Left renal pelvis (tissue), 4 donors: Measurements from ENCODE around the gene HIGD1A. TPM values are rescaled to one million over a fixed set of nuclear protein-coding genes. Genes with fewer than 3 reads are reported as not detected.
"Not testable (repeated sequence)": the region's sequence is repeated elsewhere in the genome, so short reads cannot be mapped to it uniquely, and the experiment has no call there.

Experiments
- DNase-seq, 4 donors: peaks; one replicate each; pipeline ENCODE4 v3.0.0-alpha.2; 2013; ENCODE audit warnings: low read depth in 4 of 4, low spot score in 3 of 4
- polyA plus RNA-seq, 4 donors: library from polyadenylated mRNA; unstranded; fragments of 120-200 nt; gene quantifications; one replicate each; pipeline ENCODE4 v1.2.1, GENCODE V29; 2013; ENCODE audit not compliant: insufficient read length in 4 of 4

Gene HIGD1A
- polyA plus RNA-seq, 4 donors = 106 to 206 (median 167) TPM

DNA sequence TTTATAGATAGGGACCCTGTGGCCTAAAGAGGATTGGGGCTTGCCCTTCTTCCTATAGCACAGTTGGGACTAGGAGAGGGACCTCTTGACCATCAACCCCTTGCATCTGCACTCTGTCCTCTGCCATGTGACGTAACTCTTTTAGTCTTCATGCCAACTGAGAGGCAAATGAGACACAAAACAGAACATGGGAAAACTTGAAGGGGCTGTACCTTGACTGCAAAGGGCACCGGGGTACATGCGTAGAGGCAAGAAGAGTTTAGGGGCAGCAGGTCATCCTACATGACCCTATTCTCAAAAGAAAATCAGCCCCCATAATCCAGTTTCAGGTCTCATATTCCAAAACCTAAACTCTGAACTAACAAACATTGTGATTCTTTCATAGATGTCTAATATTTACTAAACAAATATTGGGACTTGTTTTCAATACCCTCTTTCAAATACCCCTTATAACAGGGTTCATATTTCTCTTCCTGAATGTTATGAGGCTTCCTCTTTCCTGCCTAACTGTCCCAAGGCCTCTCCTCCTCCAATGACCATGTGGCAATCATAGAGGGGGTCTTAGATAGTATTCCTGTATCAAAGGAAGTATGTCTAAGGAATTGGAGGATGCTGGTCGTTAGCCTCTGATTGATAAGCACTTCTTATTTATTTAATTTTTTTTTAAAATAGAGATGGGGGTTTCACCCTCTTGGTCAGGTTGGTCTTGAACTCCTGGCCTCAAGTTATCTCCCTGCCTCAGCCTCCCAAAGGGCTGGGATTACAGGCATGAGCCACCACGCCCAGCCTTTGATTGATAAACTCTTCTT lies 25.5 kb upstream of the HIGD1A start:
- no peak for DNase-seq

DNA sequence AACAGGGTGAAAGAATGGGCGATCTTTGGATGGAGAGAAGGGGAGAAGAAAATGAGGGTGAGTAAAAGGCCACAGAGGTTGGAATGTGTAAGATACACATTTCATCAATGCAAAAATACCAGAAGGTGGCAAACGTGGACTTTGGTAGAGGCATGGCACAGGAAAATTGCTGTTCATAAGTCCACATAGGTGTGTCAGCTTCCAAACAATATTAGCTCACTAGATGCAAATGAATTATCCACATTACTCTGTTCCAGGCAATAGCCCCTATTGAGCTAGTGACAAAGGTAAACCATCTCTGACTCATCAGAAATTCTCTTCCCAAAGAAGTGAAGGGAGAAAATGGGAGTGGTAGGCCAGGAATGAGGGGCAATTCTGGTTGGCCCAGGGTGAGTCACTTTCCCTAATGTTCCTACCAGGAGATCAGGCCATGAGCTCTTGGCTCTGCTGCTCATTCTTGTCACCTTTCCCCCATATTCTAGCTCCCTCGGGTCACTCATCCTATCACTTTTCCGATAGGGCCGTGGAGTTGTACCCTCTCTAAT lies 24.9 kb upstream of the HIGD1A start:
- no peak for DNase-seq

DNA sequence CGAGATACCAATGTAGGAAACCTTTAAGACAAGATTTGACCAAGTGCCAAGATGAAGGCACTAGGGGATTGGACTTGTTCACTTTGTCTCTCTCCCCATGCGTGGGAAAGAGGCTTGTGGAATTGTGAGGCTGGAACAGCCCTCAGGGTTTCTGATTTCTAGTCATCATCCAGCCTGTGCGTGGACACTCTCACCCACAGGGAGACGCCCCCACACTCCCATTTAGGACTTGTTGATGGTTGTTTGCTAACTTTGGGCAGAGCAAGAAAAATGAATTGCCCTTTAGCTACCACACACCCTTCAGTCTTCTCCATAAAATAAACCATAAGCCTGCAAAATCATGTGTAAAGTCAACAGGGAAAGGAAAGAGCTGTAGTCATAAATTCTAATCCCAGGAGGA lies 23.4 kb upstream of the HIGD1A start:
- DNase-seq = no peak

DNA sequence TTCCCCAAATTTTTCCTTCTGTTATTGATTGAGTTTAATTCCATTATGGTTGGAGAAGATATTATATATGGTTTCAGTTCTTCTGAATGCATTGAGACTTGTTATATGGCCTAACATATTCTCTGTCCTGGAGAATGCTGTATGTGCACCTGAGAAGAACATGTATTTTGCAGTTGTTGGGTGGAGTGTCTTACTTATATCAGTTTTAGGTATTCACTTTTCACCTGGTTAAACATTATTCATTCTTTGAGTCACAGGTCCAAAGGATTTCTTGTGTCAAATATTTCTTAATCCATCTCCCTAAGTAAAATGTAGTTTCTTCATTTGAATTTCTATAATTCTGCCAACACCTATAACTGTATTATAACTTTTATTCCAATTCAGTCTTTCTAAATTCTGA lies 22.7 kb upstream of the HIGD1A start:
- no peak for DNase-seq

DNA sequence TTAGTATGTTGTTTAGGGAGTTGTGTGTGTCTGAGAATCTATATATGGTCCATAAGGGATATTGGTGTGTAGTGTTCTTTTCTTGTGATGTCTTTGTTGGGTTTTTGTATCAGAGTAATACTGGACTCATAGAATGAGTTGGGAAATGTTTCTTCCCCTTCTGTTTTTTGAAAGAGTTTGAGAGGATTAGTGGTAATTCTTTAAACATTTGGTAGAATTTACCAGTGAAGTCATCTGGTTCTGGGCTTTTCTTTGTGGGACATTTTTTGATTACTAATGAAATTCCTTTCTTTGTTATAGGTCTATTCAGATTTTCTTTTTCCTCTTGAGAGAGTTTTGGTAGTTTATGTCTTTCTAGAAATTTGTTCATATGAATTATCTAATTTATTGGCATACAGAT lies 21.9 kb upstream of the HIGD1A start:
- DNase-seq = no peak

DNA sequence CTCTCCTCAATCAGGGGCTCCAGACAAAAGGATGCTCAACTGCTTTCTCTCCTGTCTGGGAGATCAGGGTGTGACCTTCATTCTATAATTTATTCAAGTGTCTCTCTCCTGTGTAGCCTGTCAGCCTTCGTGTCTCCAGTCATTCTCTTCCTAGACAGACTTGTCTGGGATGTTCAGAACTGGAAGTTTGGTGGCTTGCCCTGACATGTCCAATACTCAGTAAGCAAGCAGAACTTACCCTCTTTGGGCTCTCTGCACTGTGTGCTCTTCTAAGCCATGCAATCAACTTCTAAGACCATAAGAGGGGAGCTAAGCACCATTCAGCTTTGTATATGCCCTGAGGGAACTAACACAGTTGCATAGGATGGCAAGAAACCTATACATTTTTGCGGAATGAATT lies 19.1 kb upstream of the HIGD1A start:
- no peak for DNase-seq

DNA sequence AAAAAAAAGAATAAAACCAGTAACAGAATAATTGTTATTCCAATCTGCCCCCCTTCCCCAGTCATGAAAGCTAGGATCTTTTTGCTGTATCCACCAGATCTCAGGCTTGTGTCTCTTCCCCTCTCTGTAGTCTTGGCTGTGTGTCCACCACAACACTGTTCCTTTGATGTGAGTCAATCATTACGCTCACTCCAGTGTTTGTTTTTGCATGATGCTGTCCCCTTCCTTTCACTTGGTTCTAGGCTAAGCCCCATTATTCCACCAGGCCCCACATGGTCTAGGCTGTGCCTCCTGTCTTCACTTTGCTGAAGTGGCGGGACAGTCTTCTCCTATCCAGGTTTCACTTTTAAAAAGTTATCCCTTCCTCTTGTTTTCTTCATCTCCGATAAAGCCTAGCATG lies 18.5 kb upstream of the HIGD1A start:
- DNase-seq = no peak

DNA sequence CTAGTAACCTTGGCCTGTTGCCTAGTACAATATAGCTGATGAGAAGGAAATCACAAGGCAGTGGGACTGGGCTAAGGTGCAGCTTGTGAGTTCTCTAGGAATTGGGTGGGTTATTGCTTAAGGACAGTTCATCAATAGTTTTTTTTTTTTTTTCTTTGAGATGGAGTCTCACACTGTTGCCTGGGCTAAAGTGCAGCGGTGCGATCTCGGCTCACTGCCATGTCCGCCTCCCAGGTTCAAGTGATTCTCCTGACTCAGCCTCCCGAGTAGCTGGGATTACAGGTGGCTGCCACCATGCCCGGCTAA lies 16.4 kb upstream of the HIGD1A start:
- no peak for DNase-seq

DNA sequence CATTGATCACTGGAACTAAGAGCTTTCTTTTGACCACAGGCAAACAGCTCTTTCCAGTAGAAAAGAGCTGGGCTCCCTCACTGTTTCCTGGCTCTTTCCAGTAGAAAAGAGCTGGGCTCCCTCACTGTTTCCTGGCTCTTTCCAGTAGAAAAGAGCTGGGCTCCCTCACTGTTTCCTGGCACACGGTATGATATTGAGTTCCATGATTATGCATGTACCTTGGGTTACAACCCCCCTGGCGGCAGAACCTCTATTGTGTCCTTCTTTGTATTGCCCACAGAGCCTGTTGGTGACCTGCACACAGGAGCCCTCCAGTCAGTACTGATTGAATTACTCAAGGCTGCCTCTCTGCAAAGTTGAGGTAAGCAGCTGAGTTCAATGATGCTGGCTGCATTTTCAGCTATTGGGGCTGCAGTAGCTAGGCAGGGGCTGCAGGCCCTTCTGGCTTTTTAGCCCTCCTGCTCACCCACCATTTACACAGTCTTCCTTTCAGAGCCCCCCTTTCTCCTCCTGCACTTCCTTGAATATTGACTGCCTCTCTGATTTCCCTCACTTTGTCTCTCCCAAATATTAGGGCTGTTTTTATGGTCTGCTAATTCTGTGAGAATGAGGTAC lies 15.2 kb upstream of the HIGD1A start:
- no peak for DNase-seq

DNA sequence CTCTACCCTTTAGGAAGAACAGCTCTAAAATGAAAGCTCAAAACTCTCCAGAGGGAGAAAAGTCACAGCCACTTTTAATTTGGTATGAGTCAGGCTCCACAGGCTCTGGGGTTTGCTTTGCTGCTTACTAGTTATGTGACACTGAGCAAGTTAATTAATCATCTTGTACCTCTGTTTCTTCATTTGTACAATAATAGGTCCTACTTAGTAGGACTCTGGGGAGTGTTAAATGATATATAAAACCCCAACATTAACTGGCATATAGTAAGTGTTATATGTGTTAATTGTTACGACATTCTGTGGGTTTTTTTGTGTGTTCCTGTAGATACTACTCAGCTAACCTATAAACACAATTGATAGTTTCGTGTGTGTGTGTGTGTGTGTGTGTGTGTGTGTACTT lies 11.5 kb upstream of the HIGD1A start:
- no peak for DNase-seq

DNA sequence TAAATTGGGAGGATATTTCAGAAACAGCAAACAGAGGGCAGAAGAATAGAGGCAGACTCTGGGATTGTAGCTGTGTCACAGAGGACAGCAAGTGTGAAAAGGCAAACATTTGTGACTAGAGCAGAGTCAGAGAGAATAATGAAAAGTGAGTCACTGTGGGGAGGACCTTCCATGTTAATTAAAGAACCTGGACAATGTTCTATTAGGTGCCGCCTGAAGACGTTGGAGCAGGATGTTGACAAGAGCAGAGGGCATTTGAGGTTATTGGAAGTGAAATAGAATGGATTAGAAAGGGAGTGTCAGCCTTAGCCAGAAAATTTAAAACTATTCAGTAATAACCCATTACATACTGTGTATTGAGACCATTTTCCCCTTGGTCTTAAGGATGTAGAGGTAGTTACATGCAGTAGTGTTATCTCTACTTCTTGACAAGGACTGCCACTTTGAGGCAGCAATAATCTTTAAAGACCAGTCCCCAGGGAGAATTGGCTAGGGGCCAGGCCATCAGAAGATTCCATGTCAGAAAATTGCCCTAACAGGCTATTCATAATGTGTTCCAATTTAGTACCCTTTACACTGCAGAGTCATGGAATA lies 10.7 kb upstream of the HIGD1A start:
- DNase-seq = no peak

DNA sequence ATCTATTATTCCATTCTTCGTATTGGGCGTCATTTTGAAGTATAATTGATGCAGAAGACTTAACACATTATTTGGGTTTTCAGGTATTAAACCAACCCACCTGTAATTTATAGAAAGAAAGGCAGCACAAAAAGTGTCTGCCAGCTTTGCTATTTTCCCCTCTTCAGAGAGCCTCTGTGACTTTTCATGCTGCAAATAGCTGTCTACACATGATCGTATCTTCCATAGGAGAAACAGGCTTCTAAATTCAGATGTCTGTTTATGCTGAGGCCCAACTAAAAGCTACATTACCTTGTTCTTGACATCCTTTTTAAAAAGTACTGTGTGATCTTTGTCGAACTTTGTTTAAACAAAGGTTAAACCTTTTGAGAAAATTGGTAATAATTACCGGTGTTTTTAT lies 10.0 kb upstream of the HIGD1A start:
- no peak for DNase-seq

DNA sequence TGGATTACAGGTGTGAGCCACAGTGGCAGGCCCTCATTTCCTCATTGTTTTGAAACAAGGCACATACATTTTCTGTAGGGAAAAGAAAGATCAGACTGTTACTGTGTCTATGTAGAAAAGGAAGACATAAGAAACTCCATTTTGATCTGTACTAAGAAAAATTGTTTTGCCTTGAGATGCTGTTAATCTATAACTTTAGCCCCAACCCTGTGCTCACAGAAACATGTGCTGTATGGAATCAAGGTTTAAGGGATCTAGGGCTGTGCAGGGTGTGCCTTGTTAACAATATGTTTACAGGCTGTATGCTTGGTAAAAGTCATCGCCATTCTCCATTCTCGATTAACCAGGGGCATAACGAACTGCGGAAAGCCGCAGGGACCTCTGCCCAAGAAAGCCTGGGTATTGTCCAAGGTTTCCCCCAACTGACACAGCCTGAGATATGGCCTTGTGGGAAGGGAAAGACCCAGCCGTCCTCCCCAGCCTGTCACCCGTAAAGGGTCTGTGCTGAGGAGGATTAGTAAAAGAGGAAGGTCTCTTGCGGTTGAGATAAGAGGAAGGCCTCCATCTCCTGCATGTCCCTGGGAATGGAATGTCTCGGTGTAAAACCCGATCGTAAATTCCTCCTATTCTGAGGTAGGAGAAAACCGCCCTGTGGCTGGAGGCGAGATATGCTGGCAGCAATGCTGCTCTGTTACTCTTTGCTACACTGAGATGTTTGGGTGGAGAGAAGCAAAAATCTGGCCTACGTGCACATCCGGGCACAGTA lies 7.0 kb upstream of the HIGD1A start:
- DNase-seq = not testable (repeated sequence)

DNA sequence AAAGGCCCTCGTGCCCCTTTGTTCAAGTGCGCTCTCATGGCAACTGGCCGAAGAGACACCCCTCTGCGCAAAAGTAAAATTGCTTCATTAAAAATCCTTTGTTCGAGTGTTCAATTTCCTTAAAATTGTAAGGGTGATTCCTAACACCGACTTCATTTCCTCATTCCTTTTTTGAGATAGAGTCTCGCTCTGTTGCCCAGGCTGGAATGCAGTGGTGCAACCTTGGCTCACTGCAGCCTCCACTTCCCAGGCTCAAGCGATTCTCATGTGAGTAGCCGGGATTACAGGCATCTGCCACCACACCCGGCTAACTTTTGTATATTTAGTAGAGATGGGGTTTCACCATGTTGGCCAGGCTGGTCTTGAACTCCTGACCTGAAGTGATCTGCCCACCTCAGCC lies 6.4 kb upstream of the HIGD1A start:
- not testable (repeated sequence) for DNase-seq

DNA sequence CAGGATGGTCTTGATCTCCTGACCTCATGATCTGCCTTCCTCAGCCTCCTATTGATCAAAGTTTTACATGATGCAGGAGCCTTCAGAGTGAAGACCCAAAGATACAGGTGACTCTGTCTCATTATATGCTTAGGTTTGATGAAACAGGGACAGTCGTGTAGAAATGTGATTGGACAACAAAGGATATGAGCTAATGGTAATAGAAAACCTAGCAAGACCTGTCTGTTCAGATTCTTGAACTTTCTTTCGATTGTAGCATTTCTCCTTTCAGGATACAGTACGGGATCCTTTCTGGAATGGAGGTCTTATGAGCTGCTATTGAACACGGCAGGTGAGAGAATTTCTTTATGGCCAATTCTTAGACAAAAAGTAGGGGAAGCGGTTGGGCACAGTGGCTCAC lies 4.9 kb upstream of the HIGD1A start, which contains the start of gene ACKR2:
Gene ACKR2, plus strand, starts transcription at position 244 of the 400 bp plus-strand sequence. CDS start 55,058 bp downstream, outside the sequence.
- DNase-seq = no peak

DNA sequence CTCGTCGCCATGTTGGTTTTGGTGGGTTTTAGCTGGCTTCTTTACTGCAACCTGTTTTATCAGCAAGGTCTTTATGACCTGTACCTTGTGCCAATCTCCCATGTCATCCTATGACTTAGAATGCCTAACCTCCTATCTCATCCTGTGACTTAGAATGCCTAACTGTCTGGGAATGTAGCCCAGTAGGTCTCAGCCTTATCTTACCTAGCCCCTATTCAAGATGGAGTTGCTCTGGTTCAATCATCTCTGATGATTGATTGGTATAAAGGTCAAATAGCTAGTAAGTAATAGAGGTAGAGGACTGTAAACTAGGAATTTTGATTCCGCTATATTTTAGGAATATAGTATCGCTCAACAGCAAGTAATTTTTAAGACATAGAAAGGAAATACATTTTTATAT lies 3.6 kb upstream of the HIGD1A start:
- DNase-seq = no peak

DNA sequence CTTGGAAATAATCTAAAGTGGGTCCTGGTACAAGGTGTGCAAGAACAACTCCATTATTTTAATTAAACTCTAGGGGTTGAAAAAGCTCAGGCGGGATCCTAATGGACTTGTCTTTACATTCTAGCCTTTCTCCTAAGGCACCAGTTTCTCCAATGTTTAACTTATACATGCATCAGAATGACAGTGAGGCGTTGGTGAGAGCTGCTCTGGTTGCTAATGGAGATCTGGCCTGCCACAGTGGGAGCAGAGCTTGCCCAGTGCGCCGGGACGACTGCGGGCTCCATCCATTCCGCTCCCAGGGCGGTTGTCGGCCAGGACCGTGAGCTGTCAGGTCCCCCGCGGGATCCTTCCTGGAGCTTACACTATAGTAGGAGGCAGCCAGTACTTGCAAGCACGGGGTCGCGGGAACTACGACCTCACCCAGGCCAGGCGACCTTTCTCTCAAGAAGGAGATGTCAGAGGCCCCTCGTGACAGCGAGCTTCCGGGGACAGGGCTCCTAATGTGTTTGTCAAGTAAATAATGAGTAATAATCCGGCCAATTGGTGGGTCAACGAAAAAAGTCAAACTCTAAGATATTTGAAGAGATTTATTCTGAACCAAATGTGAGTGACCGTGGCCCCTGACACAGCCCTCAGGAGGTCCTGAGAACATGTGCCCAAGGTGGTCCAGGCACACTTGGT lies 991 bp upstream of the HIGD1A start:
- peak in 1 of 4 donors; percentile 14 for DNase-seq

DNA sequence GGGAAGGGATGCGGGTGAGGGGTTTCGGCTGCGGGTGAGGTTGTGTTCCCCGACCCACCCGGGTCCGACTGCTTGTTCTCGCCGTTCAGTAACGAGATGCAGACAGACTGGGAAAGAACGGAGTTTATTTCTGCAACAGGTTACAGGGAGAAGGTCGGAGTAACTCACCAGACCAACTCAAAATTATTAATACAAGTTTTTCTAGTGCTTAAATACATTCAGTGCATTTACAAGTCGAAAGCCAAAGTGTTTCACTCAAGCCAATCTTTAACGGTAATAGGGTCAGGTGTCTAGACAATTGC lies 492 bp upstream of the HIGD1A start:
- no peak for DNase-seq

DNA sequence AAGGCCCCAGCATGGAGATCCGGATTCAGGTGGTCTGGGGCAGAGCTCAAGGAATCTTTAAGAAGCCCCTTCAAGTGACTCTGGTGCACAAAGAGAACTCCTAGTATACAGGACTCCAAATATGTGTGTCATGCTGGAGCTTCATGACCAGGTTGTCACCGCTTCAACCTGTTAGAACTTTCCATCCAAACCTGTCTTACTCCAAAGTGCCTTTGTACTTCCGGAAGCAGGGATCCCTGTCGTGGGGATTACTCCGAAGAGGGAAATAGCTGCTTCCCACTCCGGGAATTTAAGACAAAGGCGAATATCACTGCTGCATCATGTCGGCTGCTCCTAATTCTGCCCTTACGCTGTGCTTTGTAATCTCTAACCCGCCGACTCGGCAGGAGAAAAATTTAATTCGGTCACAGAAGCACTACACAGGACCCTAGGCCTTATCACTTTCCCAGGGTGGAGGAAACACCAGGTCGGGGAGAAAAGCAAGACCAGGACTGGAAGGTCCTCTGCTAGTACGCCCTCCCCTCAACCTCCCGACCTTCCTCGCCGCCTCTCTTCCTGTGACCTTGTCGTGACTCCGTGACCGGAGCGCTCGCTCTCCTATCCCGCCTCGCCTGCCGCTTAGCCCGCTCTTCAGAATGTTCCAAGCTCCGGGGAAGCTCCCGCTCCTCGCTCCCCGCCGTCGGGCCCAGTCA lies 730 bp downstream of the HIGD1A start:
- peak in 3 of 4 donors; percentile 45 to 56 (median 51) for DNase-seq

DNA sequence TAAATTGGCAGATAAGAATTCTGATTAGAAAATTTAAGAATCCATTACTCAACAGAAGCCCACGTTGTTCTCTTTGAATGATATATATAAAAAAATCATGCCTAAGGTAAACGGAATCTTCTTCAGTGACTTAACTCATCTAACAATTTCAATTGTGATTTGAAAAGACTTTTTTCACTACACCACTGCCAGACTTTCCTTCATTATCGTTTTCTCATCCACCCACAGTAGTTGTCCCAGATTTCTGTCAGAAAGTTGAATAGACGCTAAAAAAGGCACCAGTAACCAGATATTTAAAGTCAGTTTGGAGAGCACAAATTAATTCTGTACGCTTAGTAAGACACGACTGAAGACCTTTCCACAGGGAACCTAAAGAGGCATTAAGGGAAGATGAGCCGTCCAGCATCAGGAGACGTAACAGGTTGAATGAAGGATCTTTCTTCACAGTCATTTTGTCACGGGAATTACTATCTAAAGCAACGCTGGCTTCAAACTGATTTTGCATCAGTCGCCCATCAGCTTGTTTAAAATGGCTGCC lies 1.3 kb downstream of the HIGD1A start:
- no peak for DNase-seq
